Nephron progenitor cell (in vitro differentiated cells): ENCODE results near the gene HAUS6.
"Not testable (repeated sequence)": the region's sequence is repeated elsewhere in the genome, so short reads cannot be mapped to it uniquely, and the experiment has no call there.

Experiments used
- DNase-seq: peaks from one replicate; pipeline ENCODE4 v3.0.0; 2021
- H3K27ac Mint-ChIP-seq: 2 replicates; pipeline ENCODE4 v1.8.0; 2021; ENCODE audit warnings: mild to moderate bottlenecking, moderate library complexity, mixed read lengths
- H3K27me3 Mint-ChIP-seq: 2 replicates; pipeline ENCODE4 v1.8.0; 2021; ENCODE audit warnings: mild to moderate bottlenecking, low read depth, mixed read lengths; ENCODE audit not compliant: poor library complexity
- H3K36me3 Mint-ChIP-seq: 2 replicates; pipeline ENCODE4 v1.8.0; 2021; ENCODE audit warnings: low read depth, mixed read lengths
- H3K4me1 Mint-ChIP-seq: 2 replicates; pipeline ENCODE4 v1.8.0; 2021; ENCODE audit warnings: mixed read lengths
- H3K4me3 Mint-ChIP-seq: 2 replicates; pipeline ENCODE4 v1.8.0; 2021; ENCODE audit warnings: mild to moderate bottlenecking, moderate library complexity, mixed read lengths
- H3K9me3 Mint-ChIP-seq: 2 replicates; pipeline ENCODE4 v1.8.0; 2021; ENCODE audit warnings: mild to moderate bottlenecking, moderate library complexity, mixed read lengths
- CTCF ChIP-seq: fragments of 200-600 bp; sonication (generic); IDR thresholded peaks from 2 replicates; pipeline ENCODE4 v1.5.0; 2021; ENCODE audit warnings: antibody characterized with exemption

Gene HAUS6

GRCh38 chr9:19101203-19101602 lies 1.5 kb downstream of the HAUS6 start:
- Mint-ChIP-seq H3K4me3 (peak overlapping the region; percentile 96), H3K4me1 (peaks cover 32% of the 10 kb centered on the region), H3K9me3 (no peaks in the 10 kb centered on the region), H3K27me3 (no peaks in the 10 kb centered on the region), H3K36me3 (peaks cover 31% of the 10 kb centered on the region), H3K27ac (no peak overlapping the region)
- no peak for TF ChIP-seq CTCF
- DNase-seq = no peak

GRCh38 chr9:19097431-19097830 lies 5.3 kb downstream of the HAUS6 start:
- H3K27me3 Mint-ChIP-seq, DNase-seq, H3K4me3 Mint-ChIP-seq, H3K9me3 Mint-ChIP-seq, H3K27ac Mint-ChIP-seq: not testable (repeated sequence)
- Mint-ChIP-seq H3K36me3 (peaks cover 49% of the 10 kb centered on the region), H3K4me1 (peaks cover 19% of the 10 kb centered on the region)

- Mint-ChIP-seq H3K4me1 (no peaks in the 10 kb centered on the region), H3K27ac (no peak overlapping the region), H3K36me3 (peaks cover 47% of the 10 kb centered on the region), H3K4me3 (no peak overlapping the region), H3K9me3 (no peaks in the 10 kb centered on the region), H3K27me3 (no peaks in the 10 kb centered on the region)
- DNase-seq = no peak
- no peak for TF ChIP-seq CTCF
Observed at GRCh38 chr9:19087106-19088000, 15.4 kb downstream of the HAUS6 start.

- Mint-ChIP-seq H3K4me3 (no peak overlapping the region), H3K36me3 (peaks cover 47% of the 10 kb centered on the region), H3K27me3 (no peaks in the 10 kb centered on the region), H3K9me3 (no peaks in the 10 kb centered on the region), H3K4me1 (no peaks in the 10 kb centered on the region), H3K27ac (no peak overlapping the region)
- peak; percentile 15 for TF ChIP-seq CTCF
- DNase-seq = no peak
Observed at GRCh38 chr9:19085295-19085694, 17.4 kb downstream of the HAUS6 start.

GRCh38 chr9:19074836-19075235 lies 27.9 kb downstream of the HAUS6 start:
- DNase-seq = no peak
- Mint-ChIP-seq H3K4me3 (no peak overlapping the region), H3K4me1 (no peaks in the 10 kb centered on the region), H3K27ac (no peak overlapping the region), H3K9me3 (no peaks in the 10 kb centered on the region), H3K36me3 (peaks cover 78% of the 10 kb centered on the region), H3K27me3 (no peaks in the 10 kb centered on the region)
- no peak for TF ChIP-seq CTCF

GRCh38 chr9:19074229-19074628 lies 28.5 kb downstream of the HAUS6 start:
- H3K4me3 Mint-ChIP-seq = no peak overlapping the region
- H3K27me3 Mint-ChIP-seq = no peaks in the 10 kb centered on the region
- no peak for DNase-seq
- peaks cover 78% of the 10 kb centered on the region for H3K36me3 Mint-ChIP-seq
- H3K27ac Mint-ChIP-seq = no peak overlapping the region
- TF ChIP-seq CTCF = no peak
- no peaks in the 10 kb centered on the region for H3K9me3 Mint-ChIP-seq
- no peaks in the 10 kb centered on the region for H3K4me1 Mint-ChIP-seq
